ENCODE data around the gene PRXL2A. TPM values are rescaled to one million over a fixed set of nuclear protein-coding genes. Genes with fewer than 3 reads are reported as not detected.
A peak's percentile ranks its signal among the peaks of the same experiment; 100 is the strongest.

PRXL2A gene
- total RNA-seq, 2 donors from 2014 or later, result 101 to 127 TPM

DNA sequence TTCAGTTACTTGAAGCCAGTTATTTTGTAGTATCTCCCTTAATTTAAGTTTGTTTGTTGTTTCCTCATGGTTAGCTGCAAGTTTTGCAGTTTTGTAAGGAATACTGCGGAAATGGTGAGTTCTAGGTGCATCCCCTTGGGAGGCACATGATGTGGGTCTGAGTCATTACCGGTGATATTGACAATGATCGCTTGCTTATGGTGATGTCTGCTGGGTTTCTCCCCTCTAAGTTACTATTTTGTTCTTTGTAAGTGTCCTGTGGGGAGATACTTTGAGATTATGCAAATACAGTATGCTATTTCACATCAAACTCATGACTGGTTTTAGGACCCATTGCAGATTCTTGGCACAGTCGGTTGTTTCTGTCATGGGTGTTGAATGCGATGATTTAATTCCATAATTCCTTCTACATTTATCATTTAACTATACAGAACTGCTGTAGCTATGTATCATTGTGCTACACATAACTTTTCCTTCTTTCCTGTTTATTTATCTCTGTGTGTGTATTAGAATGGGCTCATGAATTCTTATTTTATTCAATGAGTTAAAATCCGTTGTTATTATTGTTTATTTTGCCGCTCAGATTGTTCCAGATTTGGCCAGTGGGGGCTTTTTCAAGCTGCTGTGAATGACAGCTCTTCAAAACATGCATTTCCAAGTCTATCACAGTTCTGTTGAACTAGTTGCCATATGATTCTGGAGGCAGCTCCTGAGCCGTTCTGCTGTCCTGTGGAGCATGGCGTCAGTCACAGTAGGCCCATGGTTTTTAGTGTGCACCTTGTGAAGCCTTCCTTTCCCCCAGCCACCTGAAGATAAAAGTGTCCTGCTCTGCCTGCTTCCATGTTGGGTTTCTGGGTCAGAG lies 64.1 kb downstream of the PRXL2A start:
- no peak overlapping the region for H3K27ac ChIP-seq (ENCODE audit: low read depth, low read length)
- H3K27me3 Mint-ChIP-seq (ENCODE audit: insufficient read depth), result no peaks in the 10 kb centered on the region
- TF ChIP-seq, protein P1, sequence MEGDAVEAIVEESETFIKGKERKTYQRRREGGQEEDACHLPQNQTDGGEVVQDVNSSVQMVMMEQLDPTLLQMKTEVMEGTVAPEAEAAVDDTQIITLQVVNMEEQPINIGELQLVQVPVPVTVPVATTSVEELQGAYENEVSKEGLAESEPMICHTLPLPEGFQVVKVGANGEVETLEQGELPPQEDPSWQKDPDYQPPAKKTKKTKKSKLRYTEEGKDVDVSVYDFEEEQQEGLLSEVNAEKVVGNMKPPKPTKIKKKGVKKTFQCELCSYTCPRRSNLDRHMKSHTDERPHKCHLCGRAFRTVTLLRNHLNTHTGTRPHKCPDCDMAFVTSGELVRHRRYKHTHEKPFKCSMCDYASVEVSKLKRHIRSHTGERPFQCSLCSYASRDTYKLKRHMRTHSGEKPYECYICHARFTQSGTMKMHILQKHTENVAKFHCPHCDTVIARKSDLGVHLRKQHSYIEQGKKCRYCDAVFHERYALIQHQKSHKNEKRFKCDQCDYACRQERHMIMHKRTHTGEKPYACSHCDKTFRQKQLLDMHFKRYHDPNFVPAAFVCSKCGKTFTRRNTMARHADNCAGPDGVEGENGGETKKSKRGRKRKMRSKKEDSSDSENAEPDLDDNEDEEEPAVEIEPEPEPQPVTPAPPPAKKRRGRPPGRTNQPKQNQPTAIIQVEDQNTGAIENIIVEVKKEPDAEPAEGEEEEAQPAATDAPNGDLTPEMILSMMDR (conservative IDR thresholded peaks at IDR 0.05), result no peak
- no peak for DNase-seq
- H3K36me3 Mint-ChIP-seq (ENCODE audit: low read depth), result peaks cover 38% of the 10 kb centered on the region
- peaks cover 15% of the 10 kb centered on the region for H3K4me1 ChIP-seq (ENCODE audit: control insufficient read depth, insufficient read depth, low read length)
- H3K27ac Mint-ChIP-seq, result no peak overlapping the region
- H3K9ac ChIP-seq (ENCODE audit: extremely low read depth, low read length, poor library complexity, severe bottlenecking), result no peak overlapping the region
- H3K27me3 ChIP-seq (ENCODE audit: control insufficient read depth, insufficient read depth, low read length, poor library complexity, severe bottlenecking), result no peaks in the 10 kb centered on the region
- peaks cover 35% of the 10 kb centered on the region for H3K4me1 Mint-ChIP-seq
- peaks cover 49% of the 10 kb centered on the region for H3K36me3 ChIP-seq (ENCODE audit: control insufficient read depth, insufficient read depth, low read length)
- no peak overlapping the region for H3K4me3 ChIP-seq (ENCODE audit: low read length)
- H3K4me3 Mint-ChIP-seq, result no peak overlapping the region
- 86 to 89% methylated on average over 7 to 9 of the region's 9 CpGs for WGBS, 2 experiments (ENCODE audit: insufficient coverage in 1 of 2, insufficient read length in 1 of 2)
- peaks cover under 1% of the 10 kb centered on the region for H3K9me3 ChIP-seq (ENCODE audit: control insufficient read depth, low read length)
- no peaks in the 10 kb centered on the region for H3K9me3 Mint-ChIP-seq

DNA sequence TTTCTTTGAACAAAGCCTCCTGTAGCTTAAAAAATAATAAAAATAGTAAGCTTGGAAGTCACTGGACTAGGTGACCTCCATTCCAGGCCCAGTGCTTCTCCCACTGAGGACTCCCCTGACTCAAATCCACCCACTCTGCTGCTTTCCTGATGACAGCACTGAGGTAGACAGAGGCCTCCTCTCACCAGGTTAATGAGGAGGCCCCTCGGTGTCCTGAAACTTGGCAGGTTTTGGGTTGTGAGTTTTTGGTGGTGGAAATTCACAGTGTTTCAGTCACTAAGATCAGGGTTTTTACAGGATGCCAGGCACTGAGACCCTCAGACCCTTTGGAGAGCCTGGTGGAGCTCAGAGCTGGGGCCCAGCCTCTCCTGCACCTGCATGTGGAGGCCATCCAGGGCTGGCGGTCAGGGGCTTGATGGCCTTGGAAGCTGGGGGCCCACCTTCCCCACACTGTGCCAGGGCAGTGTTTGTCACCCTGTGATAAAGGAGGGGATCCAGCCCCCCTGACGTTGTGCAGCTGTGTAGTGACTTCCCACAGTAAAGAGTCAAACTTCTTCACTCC lies 64.8 kb downstream of the PRXL2A start:
- TF ChIP-seq, protein P1 (conservative IDR thresholded peaks at IDR 0.05), result no peak
- no peak overlapping the region for H3K27ac ChIP-seq (ENCODE audit: low read depth, low read length)
- H3K9me3 ChIP-seq (ENCODE audit: control insufficient read depth, low read length), result peaks cover 7% of the 10 kb centered on the region
- no peaks in the 10 kb centered on the region for H3K27me3 Mint-ChIP-seq (ENCODE audit: insufficient read depth)
- no peak overlapping the region for H3K4me3 ChIP-seq (ENCODE audit: low read length)
- DNase-seq, result no peak
- H3K36me3 Mint-ChIP-seq (ENCODE audit: low read depth), result peaks cover 45% of the 10 kb centered on the region
- no peaks in the 10 kb centered on the region for H3K27me3 ChIP-seq (ENCODE audit: control insufficient read depth, insufficient read depth, low read length, poor library complexity, severe bottlenecking)
- 80 to 96% methylated on average over 3 of the region's 3 CpGs for WGBS, 2 experiments (ENCODE audit: insufficient coverage in 1 of 2, insufficient read length in 1 of 2)
- peaks cover 15% of the 10 kb centered on the region for H3K4me1 ChIP-seq (ENCODE audit: control insufficient read depth, insufficient read depth, low read length)
- H3K4me1 Mint-ChIP-seq, result peaks cover 28% of the 10 kb centered on the region
- no peak overlapping the region for H3K27ac Mint-ChIP-seq
- peaks cover 56% of the 10 kb centered on the region for H3K36me3 ChIP-seq (ENCODE audit: control insufficient read depth, insufficient read depth, low read length)
- peaks cover 4% of the 10 kb centered on the region for H3K9me3 Mint-ChIP-seq
- no peak overlapping the region for H3K9ac ChIP-seq (ENCODE audit: extremely low read depth, low read length, poor library complexity, severe bottlenecking)
- no peak overlapping the region for H3K4me3 Mint-ChIP-seq

DNA sequence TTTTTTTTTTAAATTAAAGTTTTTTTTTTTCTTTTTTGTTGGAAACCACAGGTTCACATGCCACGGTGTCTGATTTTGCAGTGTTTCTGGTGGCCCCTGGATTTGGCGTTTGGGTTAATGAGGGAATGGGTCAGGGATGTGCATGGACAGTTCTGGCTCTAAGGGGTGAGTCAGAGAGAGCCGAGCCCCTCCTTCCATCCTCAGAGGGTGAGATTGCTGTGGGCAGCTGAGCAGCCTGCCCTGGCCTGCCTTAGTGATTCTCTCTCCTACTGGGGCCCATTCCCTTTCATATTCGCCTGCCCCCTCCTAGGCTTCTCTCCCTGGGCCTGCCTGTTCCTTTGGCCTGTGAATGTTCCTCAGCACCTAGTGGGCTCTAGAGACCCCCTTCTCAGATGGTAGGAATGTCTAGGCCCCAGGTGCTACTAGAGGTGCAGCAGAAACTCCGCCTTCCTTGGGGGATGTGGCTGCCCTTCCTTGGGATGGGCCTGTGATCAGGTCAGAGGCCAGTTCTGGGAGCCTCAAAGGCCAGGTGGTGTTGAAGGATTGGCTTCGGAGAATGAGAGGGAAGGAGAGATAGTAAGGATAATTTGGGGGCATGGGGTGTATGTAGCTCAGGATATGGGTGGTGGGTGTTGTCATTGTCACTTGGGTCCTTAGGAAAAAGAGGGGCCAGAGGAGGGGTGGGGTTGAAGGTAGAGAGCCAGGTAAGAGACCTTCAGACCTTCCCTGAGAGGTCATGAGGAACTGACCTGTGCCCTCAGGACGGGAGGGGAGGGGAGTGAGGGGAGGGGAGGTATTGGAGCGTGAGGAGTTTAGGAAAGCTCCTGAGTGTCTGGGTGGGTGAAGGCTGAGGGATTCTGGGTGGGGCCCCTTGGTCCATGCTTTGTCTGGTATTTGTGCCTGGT lies 65.6 kb downstream of the PRXL2A start:
- Histone ChIP-seq H3K27ac (ENCODE audit: low read depth, low read length) (no peak overlapping the region), H3K9me3 (ENCODE audit: control insufficient read depth, low read length) (peaks cover 12% of the 10 kb centered on the region), H3K36me3 (ENCODE audit: control insufficient read depth, insufficient read depth, low read length) (peaks cover 54% of the 10 kb centered on the region), H3K27me3 (ENCODE audit: control insufficient read depth, insufficient read depth, low read length, poor library complexity, severe bottlenecking) (no peaks in the 10 kb centered on the region), H3K9ac (ENCODE audit: extremely low read depth, low read length, poor library complexity, severe bottlenecking) (no peak overlapping the region), H3K4me3 (ENCODE audit: low read length) (no peak overlapping the region), H3K4me1 (ENCODE audit: control insufficient read depth, insufficient read depth, low read length) (peaks cover 15% of the 10 kb centered on the region)
- no peak for DNase-seq
- H3K36me3 Mint-ChIP-seq (ENCODE audit: low read depth), result peaks cover 49% of the 10 kb centered on the region
- H3K27me3 Mint-ChIP-seq (ENCODE audit: insufficient read depth), result no peaks in the 10 kb centered on the region
- TF ChIP-seq, protein P1 (conservative IDR thresholded peaks at IDR 0.05), result no peak
- H3K27ac Mint-ChIP-seq, result peak overlapping the region; percentile 44
- 79 to 92% methylated on average over 3 to 8 of the region's 8 CpGs for WGBS, 2 experiments (ENCODE audit: insufficient coverage in 1 of 2, insufficient read length in 1 of 2)
- peaks cover 8% of the 10 kb centered on the region for H3K9me3 Mint-ChIP-seq
- no peak overlapping the region for H3K4me3 Mint-ChIP-seq
- H3K4me1 Mint-ChIP-seq, result peaks cover 25% of the 10 kb centered on the region
